WERI-Rb-1 (cell line): ENCODE data around the gene CPOX.

Experiments
- DNase-seq: peaks from one replicate; pipeline ENCODE4 v3.0.0-alpha.2; 2020
- H3K27ac ChIP-seq: fragments of 250-450 bp; sonication (Bioruptor Pico); 2 replicates; pipeline ENCODE4 v1.5.1; 2020; ENCODE audit warnings: mild to moderate bottlenecking, moderate library complexity
- H3K27me3 ChIP-seq: fragments of 250-450 bp; sonication (Bioruptor Pico); 2 replicates; pipeline ENCODE4 v1.5.1; 2021; ENCODE audit warnings: mild to moderate bottlenecking, low read depth, moderate library complexity; ENCODE audit not compliant: insufficient read depth, severe bottlenecking
- H3K36me3 ChIP-seq: fragments of 250-450 bp; sonication (Bioruptor Pico); 2 replicates; pipeline ENCODE4 v1.5.1; 2020; ENCODE audit warnings: mild to moderate bottlenecking, moderate library complexity
- H3K4me3 ChIP-seq: 2 replicates; pipeline ENCODE4 v1.5.1; 2011; ENCODE audit warnings: low read depth, mild to moderate bottlenecking, control low read depth, low read length
- H3K9me3 ChIP-seq: fragments of 250-450 bp; sonication (Bioruptor Pico); 2 replicates; pipeline ENCODE4 v1.5.1; 2021; ENCODE audit warnings: mild to moderate bottlenecking, moderate library complexity; ENCODE audit not compliant: severe bottlenecking
- TF ChIP-seq, protein P1 (sequence below): IDR thresholded peaks from 2 replicates; pipeline ENCODE4 v1.5.1; 2011; ENCODE audit warnings: low read depth, mild to moderate bottlenecking, control low read depth, inconsistent platforms, low read length

The CPOX gene

DNA sequence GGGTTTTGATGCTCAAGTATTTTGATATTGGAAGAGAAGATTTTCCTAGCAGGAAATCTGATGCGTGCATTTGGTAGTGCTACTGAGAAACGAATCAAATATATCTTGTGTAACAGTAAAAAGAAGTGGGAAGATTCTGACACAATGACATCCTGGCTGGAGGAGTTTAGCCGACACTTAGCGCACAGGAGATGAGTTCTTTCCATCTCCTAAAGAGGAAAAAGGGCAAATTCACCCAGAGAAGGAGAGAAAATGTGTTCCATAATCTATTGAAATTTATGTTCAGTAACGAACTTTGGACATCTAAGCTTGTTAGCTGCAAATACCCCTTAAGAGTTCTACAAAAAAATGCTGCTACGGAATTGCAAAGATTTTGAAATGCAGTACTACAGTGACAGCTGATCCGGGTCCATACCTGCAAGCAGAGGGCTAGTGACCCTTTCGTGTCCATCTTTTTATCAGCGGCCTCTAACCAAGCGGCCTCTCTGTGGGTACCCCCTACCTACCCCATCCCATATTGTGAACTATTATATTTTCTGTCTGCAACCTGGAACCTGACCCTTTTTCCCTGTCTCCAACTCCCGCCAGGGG is 971 bp downstream of the CPOX start:
- Histone ChIP-seq H3K27ac (no peak overlapping the region), H3K36me3 (peaks cover 18% of the 10 kb centered on the region)
- no peak for DNase-seq

GRCh38 chr3:98589331-98590036 is 3.9 kb downstream of the CPOX start:
- no peak overlapping the region for H3K4me3 ChIP-seq
- no peaks in the 10 kb centered on the region for H3K27me3 ChIP-seq
- TF ChIP-seq, protein P1, sequence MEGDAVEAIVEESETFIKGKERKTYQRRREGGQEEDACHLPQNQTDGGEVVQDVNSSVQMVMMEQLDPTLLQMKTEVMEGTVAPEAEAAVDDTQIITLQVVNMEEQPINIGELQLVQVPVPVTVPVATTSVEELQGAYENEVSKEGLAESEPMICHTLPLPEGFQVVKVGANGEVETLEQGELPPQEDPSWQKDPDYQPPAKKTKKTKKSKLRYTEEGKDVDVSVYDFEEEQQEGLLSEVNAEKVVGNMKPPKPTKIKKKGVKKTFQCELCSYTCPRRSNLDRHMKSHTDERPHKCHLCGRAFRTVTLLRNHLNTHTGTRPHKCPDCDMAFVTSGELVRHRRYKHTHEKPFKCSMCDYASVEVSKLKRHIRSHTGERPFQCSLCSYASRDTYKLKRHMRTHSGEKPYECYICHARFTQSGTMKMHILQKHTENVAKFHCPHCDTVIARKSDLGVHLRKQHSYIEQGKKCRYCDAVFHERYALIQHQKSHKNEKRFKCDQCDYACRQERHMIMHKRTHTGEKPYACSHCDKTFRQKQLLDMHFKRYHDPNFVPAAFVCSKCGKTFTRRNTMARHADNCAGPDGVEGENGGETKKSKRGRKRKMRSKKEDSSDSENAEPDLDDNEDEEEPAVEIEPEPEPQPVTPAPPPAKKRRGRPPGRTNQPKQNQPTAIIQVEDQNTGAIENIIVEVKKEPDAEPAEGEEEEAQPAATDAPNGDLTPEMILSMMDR, result no peak
- H3K36me3 ChIP-seq, result peaks cover 22% of the 10 kb centered on the region
- H3K27ac ChIP-seq, result no peak overlapping the region
- no peaks in the 10 kb centered on the region for H3K9me3 ChIP-seq
- no peak for DNase-seq

More for the DNA sequence above, 971 bp downstream of the CPOX start:
- Histone ChIP-seq H3K9me3 (no peaks in the 10 kb centered on the region), H3K4me3 (peak overlapping the region; percentile 55), H3K27me3 (no peaks in the 10 kb centered on the region)
- TF ChIP-seq, protein P1, result no peak

DNA sequence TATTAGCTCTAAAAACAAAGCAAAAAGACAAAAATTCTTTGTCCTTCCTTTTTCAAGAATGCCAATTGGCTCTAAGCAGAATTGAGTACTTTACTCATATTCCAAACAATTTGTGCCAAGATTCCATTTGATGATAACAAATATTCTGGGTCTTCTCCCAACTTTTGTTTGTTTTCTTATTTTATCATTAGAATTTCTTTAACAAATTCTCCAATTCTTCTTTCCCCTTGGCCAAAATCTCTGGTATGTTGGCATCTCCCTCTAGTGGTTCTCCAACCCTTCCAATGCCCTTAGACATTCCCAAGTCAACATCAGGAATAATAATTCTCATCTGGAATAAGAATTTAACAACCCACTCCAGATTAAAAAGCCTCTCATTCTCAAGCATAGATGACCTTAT is 5.3 kb downstream of the CPOX start:
- Histone ChIP-seq H3K36me3 (peaks cover 22% of the 10 kb centered on the region), H3K9me3 (no peaks in the 10 kb centered on the region), H3K27me3 (no peaks in the 10 kb centered on the region), H3K4me3 (no peak overlapping the region), H3K27ac (no peak overlapping the region)
- TF ChIP-seq, protein P1, result no peak
- no peak for DNase-seq

- TF ChIP-seq, protein P1, result no peak
- Histone ChIP-seq H3K9me3 (no peaks in the 10 kb centered on the region), H3K36me3 (peaks cover 22% of the 10 kb centered on the region), H3K27me3 (no peaks in the 10 kb centered on the region), H3K4me3 (no peak overlapping the region), H3K27ac (no peak overlapping the region)
- no peak for DNase-seq
These were observed 5.8 kb downstream of the CPOX start for GRCh38 chr3:98587654-98588053.

DNA sequence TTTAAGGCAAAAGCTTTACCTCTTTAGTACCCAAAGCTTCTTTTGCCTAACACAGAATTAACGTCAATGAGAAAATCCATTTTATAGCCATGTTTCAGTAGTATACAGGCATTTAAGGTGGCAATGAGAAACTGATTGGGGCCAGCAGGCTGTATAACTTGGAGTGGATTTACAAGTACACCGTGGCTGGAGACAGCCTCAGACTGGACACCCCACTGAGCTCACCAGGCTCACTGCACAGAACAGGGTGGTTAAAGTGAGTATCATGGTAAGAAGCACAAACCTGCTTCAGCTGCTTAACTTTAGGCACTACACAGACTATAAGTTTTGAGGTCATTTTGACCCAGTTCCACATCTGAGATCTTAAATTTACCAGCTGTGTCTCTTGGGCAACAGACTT is 8.9 kb downstream of the CPOX start:
- TF ChIP-seq, protein P1, result no peak
- H3K9me3 ChIP-seq, result no peaks in the 10 kb centered on the region
- no peak for DNase-seq
- H3K36me3 ChIP-seq, result peaks cover 6% of the 10 kb centered on the region
- H3K4me3 ChIP-seq, result no peak overlapping the region
- H3K27me3 ChIP-seq, result no peaks in the 10 kb centered on the region
- H3K27ac ChIP-seq, result no peak overlapping the region
